HG02571 (cell line): ENCODE data around the gene ALB.

Source experiments
- ATAC-seq: cut with Tn5 transposase; IDR thresholded peaks from one replicate; pipeline ENCODE4 v1.9.1; 2021; ENCODE audit warnings: mild to moderate bottlenecking, moderate library complexity; ENCODE audit not compliant: unreplicated experiment

Gene ALB

DNA sequence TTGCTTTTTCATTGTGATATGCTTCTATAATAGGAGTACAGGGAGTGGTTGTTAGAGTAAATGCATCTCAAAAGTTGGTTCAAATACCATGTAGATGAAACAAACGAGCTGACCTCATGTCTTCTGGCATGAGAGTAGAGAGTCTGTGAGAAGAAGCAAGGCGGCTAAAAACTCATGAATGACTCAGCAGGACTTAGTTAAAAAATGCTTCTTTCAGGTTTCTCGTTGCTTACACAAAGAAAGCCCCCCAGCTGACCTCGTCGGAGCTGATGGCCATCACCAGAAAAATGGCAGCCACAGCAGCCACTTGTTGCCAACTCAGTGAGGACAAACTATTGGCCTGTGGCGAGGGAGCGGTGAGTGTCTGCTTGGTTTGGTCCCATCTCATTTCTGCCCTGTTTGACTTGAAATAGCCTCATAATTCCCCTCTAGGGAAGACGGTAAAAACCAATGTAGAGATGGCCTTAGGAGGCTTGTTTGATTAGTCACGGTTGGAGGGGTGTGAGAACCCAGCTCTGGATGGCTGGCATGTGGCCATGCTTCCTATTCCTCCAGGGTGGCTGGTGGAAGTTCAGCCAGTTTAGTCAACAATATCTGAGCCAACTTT, 46.4 kb downstream of the ALB start:
- ATAC-seq = no peak

DNA sequence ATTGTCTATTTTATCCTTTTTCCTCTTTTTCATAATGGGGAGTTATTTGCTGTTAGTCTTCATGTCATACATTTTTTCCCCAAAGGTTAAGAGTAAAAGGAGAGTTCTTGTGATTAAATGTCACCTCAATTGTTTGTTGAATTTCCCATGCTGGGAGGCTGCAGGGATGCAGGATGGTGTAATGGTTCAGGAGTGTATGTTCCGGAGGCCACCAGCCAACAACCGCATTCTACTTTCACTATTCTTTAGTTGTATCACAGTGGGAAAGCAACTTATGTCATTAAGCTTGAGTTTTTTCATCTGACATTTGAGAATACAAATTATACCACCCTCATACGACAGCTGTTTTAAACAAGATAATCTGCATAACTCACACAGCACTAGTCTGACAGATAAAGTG, 47.3 kb downstream of the ALB start:
- ATAC-seq = no peak

DNA sequence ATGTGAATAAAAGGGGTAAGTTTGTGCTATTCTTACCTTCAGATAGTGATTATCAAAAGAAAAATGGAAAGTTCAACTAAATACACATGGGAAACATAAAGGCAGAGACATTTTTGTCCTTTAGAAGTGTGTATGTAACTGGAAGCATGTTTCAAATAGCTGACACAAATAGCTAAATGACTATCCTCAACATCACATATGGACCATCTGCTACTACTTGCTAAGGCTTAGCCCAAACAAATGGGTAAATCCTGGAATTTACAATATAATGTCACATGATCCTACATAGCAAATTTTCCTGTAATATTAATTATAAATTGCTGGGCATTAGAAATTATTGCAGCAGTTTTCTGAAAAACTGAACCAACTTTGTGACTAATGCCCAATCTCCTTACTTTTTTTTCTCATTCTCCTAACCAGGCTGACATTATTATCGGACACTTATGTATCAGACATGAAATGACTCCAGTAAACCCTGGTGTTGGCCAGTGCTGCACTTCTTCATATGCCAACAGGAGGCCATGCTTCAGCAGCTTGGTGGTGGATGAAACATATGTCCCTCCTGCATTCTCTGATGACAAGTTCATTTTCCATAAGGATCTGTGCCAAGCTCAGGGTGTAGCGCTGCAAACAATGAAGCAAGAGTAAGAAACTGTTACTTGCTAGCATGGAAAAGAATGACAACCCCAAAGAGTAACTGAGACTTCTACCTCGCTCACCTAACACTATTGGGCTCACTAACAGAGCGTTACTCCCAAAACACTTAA, 48.1 kb downstream of the ALB start:
- ATAC-seq = no peak

DNA sequence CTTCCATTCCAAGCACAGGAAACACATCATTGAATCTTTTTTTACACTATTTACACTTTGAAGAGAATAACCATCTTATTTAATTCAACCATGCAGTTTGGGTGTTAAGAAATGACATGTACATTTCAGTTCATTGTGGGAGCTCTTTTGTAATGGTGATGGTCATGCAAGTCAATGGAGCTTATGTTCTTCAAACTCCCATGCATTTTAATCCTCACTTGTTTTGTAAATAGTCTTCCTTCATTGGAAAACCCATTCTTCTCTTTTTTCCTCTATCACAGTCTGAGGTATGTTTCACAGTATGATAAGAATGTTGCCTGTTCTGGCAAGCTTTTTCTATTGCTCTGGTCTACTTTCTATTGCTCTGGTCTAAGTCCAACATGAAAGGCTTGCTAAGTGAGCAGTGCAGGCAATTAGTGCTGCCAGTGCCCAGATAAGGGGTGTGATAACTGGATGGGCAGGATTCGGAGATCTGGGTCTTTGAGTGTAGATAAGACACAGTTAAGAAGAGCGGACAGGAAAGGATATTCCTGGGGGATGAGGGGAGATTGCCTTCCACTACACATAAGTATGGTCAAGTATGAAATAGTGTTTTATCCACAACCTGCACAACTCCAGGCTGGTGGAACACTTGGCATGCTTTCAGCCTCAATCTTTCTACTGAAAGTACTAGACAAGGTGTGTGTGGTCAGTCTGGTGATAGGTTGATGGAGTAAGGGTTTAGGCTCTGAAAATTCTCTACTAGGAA, 49.0 kb downstream of the ALB start:
- no peak for ATAC-seq

DNA sequence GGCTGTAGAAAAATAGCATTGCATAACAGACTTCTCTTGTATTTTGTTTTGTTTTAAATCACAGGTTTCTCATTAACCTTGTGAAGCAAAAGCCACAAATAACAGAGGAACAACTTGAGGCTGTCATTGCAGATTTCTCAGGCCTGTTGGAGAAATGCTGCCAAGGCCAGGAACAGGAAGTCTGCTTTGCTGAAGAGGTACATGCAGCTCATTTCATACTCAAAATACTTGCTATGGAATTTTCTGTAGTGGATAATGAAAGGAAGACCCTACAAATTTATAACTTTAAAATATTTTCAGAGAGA, 49.6 kb downstream of the ALB start:
- no peak for ATAC-seq

DNA sequence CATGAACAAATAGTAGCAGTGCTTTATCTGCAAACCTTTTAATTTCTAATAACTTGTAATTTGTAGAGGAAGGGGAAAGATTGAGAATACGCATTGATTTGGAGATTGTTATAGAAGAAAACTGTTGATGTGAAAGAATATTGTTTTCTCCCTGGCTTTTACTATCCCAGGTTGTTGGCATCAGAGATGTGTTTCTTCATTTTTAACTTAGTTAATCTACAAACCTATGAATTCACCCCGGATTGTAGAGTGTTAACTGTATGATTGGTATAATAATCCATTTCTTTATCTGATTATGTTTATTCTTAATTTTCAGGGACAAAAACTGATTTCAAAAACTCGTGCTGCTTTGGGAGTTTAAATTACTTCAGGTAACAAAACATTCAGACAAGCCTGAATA, 50.8 kb downstream of the ALB start:
- no peak for ATAC-seq

DNA sequence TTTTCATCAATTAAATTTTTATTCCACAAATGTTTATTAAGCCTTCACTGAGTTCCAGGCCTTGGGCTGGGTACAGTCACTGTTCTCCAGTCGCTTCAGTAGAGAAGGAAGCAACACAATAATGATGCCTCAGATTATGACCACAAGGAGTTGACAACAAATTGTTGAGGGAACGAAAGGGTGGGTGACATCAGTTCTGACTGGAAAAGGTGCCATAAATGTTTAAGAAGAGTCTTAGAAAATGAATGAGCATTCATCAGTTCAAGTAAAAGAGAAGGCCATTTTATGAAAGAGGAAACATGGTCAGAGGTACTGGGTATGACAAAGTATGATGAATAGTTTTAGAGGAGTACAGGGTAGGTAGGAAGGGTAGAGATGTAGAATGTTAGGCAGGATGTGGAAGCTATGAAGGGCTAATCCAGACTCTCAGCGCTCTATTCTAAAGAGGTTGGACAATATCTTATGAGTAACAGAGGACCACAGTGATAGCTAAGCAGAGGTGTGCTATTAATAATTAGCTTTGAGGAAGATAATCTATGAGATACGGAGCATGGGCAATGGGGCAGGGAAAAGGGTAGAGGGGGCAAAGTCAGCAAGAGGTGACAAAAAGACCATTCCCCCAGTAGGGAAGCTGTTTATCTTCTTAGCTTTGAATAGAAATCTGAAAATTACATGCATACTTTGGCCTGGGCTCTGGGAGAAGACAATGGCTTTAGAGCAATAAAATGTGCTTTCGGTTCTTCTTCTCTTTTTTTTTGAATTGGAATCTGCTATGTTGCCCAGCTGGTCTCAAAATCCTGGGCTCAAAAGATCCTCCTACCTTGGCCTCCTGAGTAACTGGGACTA, 52.3 kb downstream of the ALB start:
- no peak for ATAC-seq

DNA sequence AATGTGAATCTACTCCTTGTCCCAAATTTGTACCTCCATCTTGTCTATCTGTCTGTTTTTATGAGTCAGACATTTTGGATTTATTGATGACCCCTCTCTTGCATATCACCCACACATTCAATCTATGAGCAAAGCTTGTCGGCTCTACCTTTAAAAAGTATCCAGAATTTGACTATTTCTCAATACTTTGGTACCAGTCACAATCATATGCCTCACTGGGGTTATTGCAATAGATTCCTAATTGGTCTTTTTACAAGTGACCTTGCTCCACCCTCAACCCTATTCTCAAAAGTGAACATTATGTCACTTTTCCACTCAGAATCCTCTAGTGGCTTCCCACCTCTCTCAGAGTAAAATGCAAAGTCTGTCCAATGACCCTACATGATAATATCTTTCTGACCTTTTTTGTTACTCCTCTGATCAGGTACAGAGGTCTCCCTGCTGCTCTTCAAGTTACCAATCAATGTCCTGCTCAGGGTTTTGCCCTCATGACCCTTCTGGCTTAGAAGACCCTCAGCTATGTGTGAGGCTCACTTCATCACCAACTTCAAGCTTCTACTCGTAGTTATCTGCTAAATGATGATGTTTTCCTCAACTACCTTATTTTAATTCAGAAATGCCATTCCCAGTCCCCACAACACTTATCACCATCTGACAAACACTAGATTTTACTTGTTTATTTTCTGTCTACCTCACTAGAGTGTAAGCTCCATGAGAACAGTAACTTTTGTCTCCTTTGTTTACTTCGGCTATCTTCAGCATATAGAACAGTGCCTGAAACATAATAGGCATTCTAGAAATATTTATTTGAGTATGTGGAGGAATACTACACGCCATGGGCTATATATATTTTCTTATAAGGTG, 54.3 kb downstream of the ALB start:
- no peak for ATAC-seq

DNA sequence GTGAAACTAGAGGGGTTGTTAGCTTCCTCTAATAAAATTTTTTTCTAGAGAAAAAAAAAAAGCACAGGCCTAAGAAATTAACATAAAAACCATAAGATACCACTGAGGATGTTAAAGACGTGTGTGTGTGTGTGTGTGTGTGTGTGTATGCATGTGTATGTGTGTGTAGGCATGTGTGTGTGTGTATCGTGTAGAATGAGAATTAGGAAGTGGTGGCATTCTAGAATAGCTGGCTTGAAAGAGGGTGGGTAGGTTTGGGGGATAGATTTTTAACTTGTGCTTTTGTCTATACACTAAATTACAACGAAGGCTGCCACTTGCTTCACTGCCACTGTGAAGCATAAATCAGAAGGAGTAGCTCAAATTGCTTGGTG, 54.9 kb downstream of the ALB start:
- no peak for ATAC-seq

DNA sequence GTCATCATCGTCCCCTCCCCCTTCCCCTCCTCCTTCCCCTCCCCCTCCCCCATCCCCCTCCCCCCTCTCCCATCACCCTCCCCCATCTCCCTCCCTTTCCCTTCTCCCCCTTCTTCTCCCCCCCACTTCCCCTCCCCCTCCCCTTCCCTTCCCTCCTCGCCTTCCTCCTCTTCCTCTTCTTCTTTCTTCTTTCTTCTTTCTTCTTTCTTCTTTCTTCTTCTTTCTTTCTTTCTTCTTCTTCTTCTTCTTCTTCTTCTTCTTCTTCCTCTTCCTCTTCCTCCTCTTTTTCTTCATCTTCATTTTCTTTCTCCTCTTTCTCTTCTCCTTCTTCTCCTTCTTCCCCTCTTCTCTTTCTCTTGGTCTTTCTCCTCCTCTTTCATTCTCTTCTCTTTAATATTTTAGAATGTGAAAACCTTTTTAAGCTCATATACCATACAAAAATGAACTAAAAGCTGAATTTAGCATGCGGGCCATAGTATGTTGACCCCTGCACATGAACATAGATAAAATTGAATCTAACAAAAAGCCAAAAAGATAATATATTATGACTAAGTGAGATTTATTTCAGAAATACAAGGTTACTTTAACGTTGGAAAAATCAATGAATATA, 56.9 kb downstream of the ALB start:
- no peak for ATAC-seq

DNA sequence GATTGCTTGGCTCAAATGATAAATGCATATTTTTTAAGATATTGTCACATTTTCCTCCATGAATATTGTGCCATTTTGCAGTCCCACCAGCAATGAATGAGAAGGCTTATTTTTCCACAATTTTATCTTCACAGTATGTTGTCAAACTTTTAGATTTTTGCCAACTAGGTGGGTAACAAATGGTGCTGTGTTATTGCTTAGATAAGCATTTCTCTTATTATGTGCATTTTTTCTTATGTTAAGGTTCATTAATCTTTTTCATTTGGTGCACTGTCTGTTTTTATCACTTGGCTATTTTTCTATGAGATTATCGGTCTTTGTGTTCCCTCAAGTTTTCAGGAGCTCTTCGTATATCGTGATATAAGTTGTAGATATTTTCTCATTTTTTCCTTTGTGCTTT, 64.1 kb downstream of the ALB start:
- ATAC-seq = no peak

DNA sequence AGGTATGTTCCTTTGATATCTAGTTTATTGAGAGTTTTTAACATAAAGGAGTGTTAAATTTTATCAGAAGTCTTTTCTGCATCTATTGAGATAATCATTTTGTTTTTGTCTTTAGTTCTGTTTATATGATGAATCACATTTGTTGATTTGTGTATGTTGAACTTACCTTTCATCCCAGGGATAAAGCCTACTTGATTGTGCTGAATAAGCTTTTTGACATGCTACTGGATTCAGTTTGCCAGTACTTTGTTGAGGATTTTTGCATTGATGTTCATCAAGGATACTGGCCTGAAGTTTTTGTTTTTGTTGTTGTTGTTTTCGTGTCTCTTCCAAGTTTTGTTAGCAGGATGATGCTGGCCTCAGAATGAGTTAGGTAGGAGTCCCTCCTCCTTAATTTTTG, 66.6 kb downstream of the ALB start:
- no peak for ATAC-seq
